SK-N-SH (cell line): ENCODE results near the gene CHTF18.

Experiments used
- CTCF ChIP-seq: fragments of 200-600 bp; sonication (generic); IDR thresholded peaks from 2 replicates; pipeline ENCODE4 v1.6.1; 2017; ENCODE audit warnings: antibody characterized with exemption, mild to moderate bottlenecking, moderate library complexity
- FOXM1 ChIP-seq: IDR thresholded peaks from 2 replicates; pipeline ENCODE4 v1.4.0; 2012; ENCODE audit warnings: low read depth, mild to moderate bottlenecking
- GABPA ChIP-seq: IDR thresholded peaks from 2 replicates; pipeline ENCODE4 v1.4.0; 2012; ENCODE audit warnings: low read depth, mild to moderate bottlenecking
- MAX ChIP-seq: IDR thresholded peaks from 2 replicates; pipeline ENCODE4 v1.4.0; 2012; ENCODE audit warnings: low read depth
- NFIC ChIP-seq: IDR thresholded peaks from 2 replicates; pipeline ENCODE4 v1.4.0; 2012; ENCODE audit warnings: borderline replicate concordance
- SIN3A ChIP-seq: IDR thresholded peaks from 2 replicates; pipeline ENCODE4 v1.6.1; 2012; ENCODE audit warnings: low read depth, mild to moderate bottlenecking, low read length, moderate library complexity, borderline replicate concordance
- TF ChIP-seq, protein P1 (sequence below): IDR thresholded peaks from 2 replicates; pipeline ENCODE4 v1.4.0; 2012; ENCODE audit warnings: low read depth, borderline replicate concordance

DNA sequence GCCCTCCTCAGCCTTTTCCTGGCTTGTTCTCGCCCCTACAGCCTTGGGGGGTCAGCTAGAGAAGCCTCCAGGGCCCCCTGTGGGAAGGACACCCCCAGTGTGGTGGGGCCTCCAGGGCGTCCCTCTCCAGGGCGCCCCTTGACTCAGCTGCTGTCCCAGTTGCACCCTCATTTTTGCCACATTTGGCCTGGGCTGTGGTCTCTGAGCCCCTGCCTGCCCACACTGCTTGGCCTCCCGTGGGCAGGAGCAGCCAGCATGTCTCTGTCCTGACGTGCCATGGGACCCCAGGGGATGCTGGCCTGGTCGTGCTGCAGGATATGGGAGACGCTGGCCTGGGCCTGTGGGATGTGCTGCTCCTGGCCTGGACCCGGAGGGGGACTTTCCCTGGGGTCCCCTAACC is 5.0 kb downstream of the CHTF18 start:
- TF ChIP-seq, protein P1, sequence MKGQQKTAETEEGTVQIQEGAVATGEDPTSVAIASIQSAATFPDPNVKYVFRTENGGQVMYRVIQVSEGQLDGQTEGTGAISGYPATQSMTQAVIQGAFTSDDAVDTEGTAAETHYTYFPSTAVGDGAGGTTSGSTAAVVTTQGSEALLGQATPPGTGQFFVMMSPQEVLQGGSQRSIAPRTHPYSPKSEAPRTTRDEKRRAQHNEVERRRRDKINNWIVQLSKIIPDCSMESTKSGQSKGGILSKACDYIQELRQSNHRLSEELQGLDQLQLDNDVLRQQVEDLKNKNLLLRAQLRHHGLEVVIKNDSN: no peak
- no peak for TF ChIP-seq MAX
- TF ChIP-seq SIN3A: no peak
- TF ChIP-seq CTCF: no peak
- TF ChIP-seq NFIC: no peak
- no peak for TF ChIP-seq FOXM1
- TF ChIP-seq GABPA: no peak
